ENCODE results near the gene POPDC3.
"Not testable (repeated sequence)": the region's sequence is repeated elsewhere in the genome, so short reads cannot be mapped to it uniquely, and the experiment has no call there.

POPDC3 gene

GRCh38 chr6:105179244-105180065 is at the start of gene POPDC3:
Gene POPDC3, minus strand, starts transcription at chr6:105180014. Its CDS starts 18,105 bp downstream, at chr6:105161909.
- peak within 1 kb of the TSS; percentile 72 for H3K27ac ChIP-seq
- POLR2A ChIA-PET (ENCODE audit: low non-redundant PET) = no interaction called here
- CTCF ChIA-PET = no interaction called here
- DNase-seq (ENCODE audit: low spot score) = peak; percentile 30
- TF ChIP-seq CTCF (conservative IDR thresholded peaks at IDR 0.05; ENCODE audit: low read depth) = no peak

- ChIA-PET CTCF (interaction anchor here (0.5 to 0.7 kb wide), 2 partner anchors 50 to 137 kb away, joined by 3 to 4 read pairs; no protein-coding TSS in a partner anchor), POLR2A (ENCODE audit: low non-redundant PET) (no interaction called here)
- no peak for DNase-seq (ENCODE audit: low spot score)
- TF ChIP-seq CTCF (conservative IDR thresholded peaks at IDR 0.05; ENCODE audit: low read depth) = no peak
- no peak overlapping the region for H3K27ac ChIP-seq
Measured at GRCh38 chr6:105227295-105227767, 47.5 kb upstream of the POPDC3 start.

- ChIA-PET CTCF (interaction anchor here (0.6 kb wide), 1 partner anchor 15 kb away, joined by 3 read pairs; no protein-coding TSS in a partner anchor), POLR2A (ENCODE audit: low non-redundant PET) (no interaction called here)
- TF ChIP-seq CTCF (conservative IDR thresholded peaks at IDR 0.05; ENCODE audit: low read depth) = no peak
- no peak overlapping the region for H3K27ac ChIP-seq
- no peak for DNase-seq (ENCODE audit: low spot score)
Measured at GRCh38 chr6:105226598-105227294, 46.9 kb upstream of the POPDC3 start.

- H3K27ac ChIP-seq = no peak overlapping the region
- DNase-seq (ENCODE audit: low spot score) = no peak
- TF ChIP-seq CTCF (conservative IDR thresholded peaks at IDR 0.05; ENCODE audit: low read depth) = no peak
- CTCF ChIA-PET = no interaction called here
- POLR2A ChIA-PET (ENCODE audit: low non-redundant PET) = no interaction called here
Measured at GRCh38 chr6:105223242-105223641, 43.4 kb upstream of the POPDC3 start.

GRCh38 chr6:105221219-105221618 is 41.4 kb upstream of the POPDC3 start:
- POLR2A ChIA-PET (ENCODE audit: low non-redundant PET); DNase-seq (ENCODE audit: low spot score); H3K27ac ChIP-seq; CTCF ChIA-PET: not testable (repeated sequence)

GRCh38 chr6:105220186-105220585 is 40.4 kb upstream of the POPDC3 start:
- CTCF ChIA-PET = no interaction called here
- TF ChIP-seq CTCF (conservative IDR thresholded peaks at IDR 0.05; ENCODE audit: low read depth) = no peak
- POLR2A ChIA-PET (ENCODE audit: low non-redundant PET) = no interaction called here
- DNase-seq (ENCODE audit: low spot score) = no peak
- no peak overlapping the region for H3K27ac ChIP-seq

- H3K27ac ChIP-seq; CTCF ChIA-PET; DNase-seq (ENCODE audit: low spot score); POLR2A ChIA-PET (ENCODE audit: low non-redundant PET): not testable (repeated sequence)
Measured at GRCh38 chr6:105219218-105219617, 39.4 kb upstream of the POPDC3 start.
